ENCODE data around the gene C6orf120. TPM values are rescaled to one million over a fixed set of nuclear protein-coding genes. Genes with fewer than 3 reads are reported as not detected.

Gene C6orf120
- total and polyA plus RNA-seq, 2 donors (not counting 1 experiment from before 2014, with no cell fraction given) = 9.7 to 27.1 TPM

- TF ChIP-seq EZH2 (IDR thresholded peaks at IDR 0.05; ENCODE audit: borderline replicate concordance, insufficient read depth, low read depth, low read length, poor library complexity, severe bottlenecking) = no peak
- TF ChIP-seq, protein P1, sequence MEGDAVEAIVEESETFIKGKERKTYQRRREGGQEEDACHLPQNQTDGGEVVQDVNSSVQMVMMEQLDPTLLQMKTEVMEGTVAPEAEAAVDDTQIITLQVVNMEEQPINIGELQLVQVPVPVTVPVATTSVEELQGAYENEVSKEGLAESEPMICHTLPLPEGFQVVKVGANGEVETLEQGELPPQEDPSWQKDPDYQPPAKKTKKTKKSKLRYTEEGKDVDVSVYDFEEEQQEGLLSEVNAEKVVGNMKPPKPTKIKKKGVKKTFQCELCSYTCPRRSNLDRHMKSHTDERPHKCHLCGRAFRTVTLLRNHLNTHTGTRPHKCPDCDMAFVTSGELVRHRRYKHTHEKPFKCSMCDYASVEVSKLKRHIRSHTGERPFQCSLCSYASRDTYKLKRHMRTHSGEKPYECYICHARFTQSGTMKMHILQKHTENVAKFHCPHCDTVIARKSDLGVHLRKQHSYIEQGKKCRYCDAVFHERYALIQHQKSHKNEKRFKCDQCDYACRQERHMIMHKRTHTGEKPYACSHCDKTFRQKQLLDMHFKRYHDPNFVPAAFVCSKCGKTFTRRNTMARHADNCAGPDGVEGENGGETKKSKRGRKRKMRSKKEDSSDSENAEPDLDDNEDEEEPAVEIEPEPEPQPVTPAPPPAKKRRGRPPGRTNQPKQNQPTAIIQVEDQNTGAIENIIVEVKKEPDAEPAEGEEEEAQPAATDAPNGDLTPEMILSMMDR (IDR thresholded peaks at IDR 0.05) = no peak
- intact Hi-C loops (cut with micrococcal nuclease) = loop anchor here (10.0 kb wide), 1 partner anchor 124 kb away; no protein-coding TSS in a partner anchor
- CTCF ChIA-PET = no interaction called here
Observed at GRCh38 chr6:169709293-169709692, 7.4 kb downstream of the C6orf120 start.

GRCh38 chr6:169710009-169710408 is 8.1 kb downstream of the C6orf120 start:
- H3K36me3 ChIP-seq (replicated peaks in 1 of 2; ENCODE audit: control extremely low read depth in 1 of 2, control insufficient read depth in 1 of 2, extremely low read depth in 1 of 2, insufficient read depth in 2 of 2, low read length in 1 of 2) = peaks cover 15 to 37% of the 10 kb centered on the region in 2 experiments
- no peaks in the 10 kb centered on the region for H3K9me3 Mint-ChIP-seq (ENCODE audit: insufficient read depth)
- ChIA-PET CTCF (interaction anchor here (1.1 kb wide), 1 partner anchor 11 kb away, joined by 3 read pairs; no protein-coding TSS in a partner anchor), POLR2A (no interaction called here)
- no peak overlapping the region for H3K9ac ChIP-seq (ENCODE audit: low read length)
- H3K4me3 ChIP-seq (ENCODE audit: control extremely low read depth in 1 of 5, extremely low read depth in 1 of 5, insufficient read depth in 1 of 5, low read depth in 2 of 5, low read length in 4 of 5) = no peak overlapping the region
- DNase-seq = no peak
- TF ChIP-seq EZH2 (IDR thresholded peaks at IDR 0.05; ENCODE audit: borderline replicate concordance, insufficient read depth, low read depth, low read length, poor library complexity, severe bottlenecking) = no peak
- TF ChIP-seq, protein P1 (IDR thresholded peaks at IDR 0.05) = no peak
- H3K27ac ChIP-seq (ENCODE audit: low read length in 2 of 2) = no peak overlapping the region
- no peak overlapping the region for H3K27ac Mint-ChIP-seq
- no peak overlapping the region for H2AFZ ChIP-seq (ENCODE audit: insufficient read depth, low read depth, low read length, poor library complexity, severe bottlenecking)
- H3K4me1 ChIP-seq (ENCODE audit: control insufficient read depth in 2 of 2, insufficient read depth in 2 of 2, low read length in 2 of 2) = peaks cover 5 to 16% of the 10 kb centered on the region in 2 donors
- ATAC-seq (ENCODE audit: low read depth) = no peak
- peaks cover 35% of the 10 kb centered on the region for H3K79me2 ChIP-seq (ENCODE audit: control insufficient read depth, insufficient read depth, low read length)
- H3K4me2 ChIP-seq (replicated peaks; ENCODE audit: low read depth, low read length, poor library complexity, severe bottlenecking) = no peak overlapping the region
- 100% methylated on average over 2 of the region's 3 CpGs for WGBS (ENCODE audit: insufficient coverage)
- no peaks in the 10 kb centered on the region for H4K20me1 ChIP-seq (ENCODE audit: control insufficient read depth, insufficient read depth, low read length, poor library complexity, severe bottlenecking)
- intact Hi-C loops (cut with micrococcal nuclease) = no loop called here
- H3K4me3 Mint-ChIP-seq = no peak overlapping the region
- H3K27me3 ChIP-seq (replicated peaks in 1 of 4; ENCODE audit: control extremely low read depth in 1 of 4, control insufficient read depth in 3 of 4, insufficient read depth in 4 of 4, low read length in 3 of 4) = no peaks in the 10 kb centered on the region
- no peaks in the 10 kb centered on the region for H3K27me3 Mint-ChIP-seq
- H3K4me1 Mint-ChIP-seq = peaks cover 32% of the 10 kb centered on the region
- H3K9me3 ChIP-seq (ENCODE audit: control extremely low read depth in 1 of 3, control insufficient read depth in 2 of 3, insufficient read depth in 1 of 3, low read length in 2 of 3) = no peaks in the 10 kb centered on the region

More at GRCh38 chr6:169709293-169709692, 7.4 kb downstream of the C6orf120 start:
- no peak overlapping the region for H3K4me3 ChIP-seq (ENCODE audit: control extremely low read depth in 1 of 5, extremely low read depth in 1 of 5, insufficient read depth in 1 of 5, low read depth in 2 of 5, low read length in 4 of 5)
- peaks cover 12 to 30% of the 10 kb centered on the region in 2 experiments for H3K36me3 ChIP-seq (replicated peaks in 1 of 2; ENCODE audit: control extremely low read depth in 1 of 2, control insufficient read depth in 1 of 2, extremely low read depth in 1 of 2, insufficient read depth in 2 of 2, low read length in 1 of 2)
- H3K4me2 ChIP-seq (replicated peaks; ENCODE audit: low read depth, low read length, poor library complexity, severe bottlenecking) = no peak overlapping the region
- H3K79me2 ChIP-seq (ENCODE audit: control insufficient read depth, insufficient read depth, low read length) = peaks cover 32% of the 10 kb centered on the region
- no peak overlapping the region for H3K27ac Mint-ChIP-seq
- H2AFZ ChIP-seq (ENCODE audit: insufficient read depth, low read depth, low read length, poor library complexity, severe bottlenecking) = no peak overlapping the region
- DNase-seq (no peak), ATAC-seq (ENCODE audit: low read depth) (no peak)
- no peaks in the 10 kb centered on the region for H3K27me3 Mint-ChIP-seq
- no peak overlapping the region for H3K4me3 Mint-ChIP-seq
- no peaks in the 10 kb centered on the region for H3K9me3 ChIP-seq (ENCODE audit: control extremely low read depth in 1 of 3, control insufficient read depth in 2 of 3, insufficient read depth in 1 of 3, low read length in 2 of 3)
- H3K4me1 ChIP-seq (ENCODE audit: control insufficient read depth in 2 of 2, insufficient read depth in 2 of 2, low read length in 2 of 2) = peaks cover 8 to 21% of the 10 kb centered on the region in 2 donors
- no peak overlapping the region for H3K9ac ChIP-seq (ENCODE audit: low read length)
- H3K27me3 ChIP-seq (replicated peaks in 1 of 4; ENCODE audit: control extremely low read depth in 1 of 4, control insufficient read depth in 3 of 4, insufficient read depth in 4 of 4, low read length in 3 of 4) = no peaks in the 10 kb centered on the region
- POLR2A ChIA-PET = no interaction called here
- peak overlapping the region in 1 of 2 donors; percentile 3 for H3K27ac ChIP-seq (ENCODE audit: low read length in 2 of 2)
- peaks cover 36% of the 10 kb centered on the region for H3K4me1 Mint-ChIP-seq
- H4K20me1 ChIP-seq (ENCODE audit: control insufficient read depth, insufficient read depth, low read length, poor library complexity, severe bottlenecking) = no peaks in the 10 kb centered on the region
- H3K9me3 Mint-ChIP-seq (ENCODE audit: insufficient read depth) = no peaks in the 10 kb centered on the region

Data from B cell (primary cell).